H1 (cell line): Measurements from ENCODE around the gene SPAG16. TPM values are rescaled to one million over a fixed set of nuclear protein-coding genes. Genes with fewer than 3 reads are reported as not detected.

Experiments used
- CTCF ChIA-PET: fragments of 300-600 bp; sonication (Branson Sonifier 250); formaldehyde crosslinking; loops from one replicate; lab custom pipeline; 2021; ENCODE audit not compliant: partially characterized antibody; lab: Charles Lee
- POLR2A ChIA-PET: fragments of 300-600 bp; sonication (Branson Sonifier 250); formaldehyde crosslinking; loops from one replicate; lab custom pipeline; 2021; ENCODE audit warnings: inconsistent platforms; ENCODE audit not compliant: partially characterized antibody; lab: Charles Lee
- DNase-seq, 2 experiments: peaks; one replicate each; pipeline versions ENCODE4 v3.0.0 to v3.0.0-alpha.2; 2010 to 2022; ENCODE audit warnings: low spot score in 2 of 2, low read depth in 1 of 2, mixed read lengths in 1 of 2
- FAIRE-seq: peaks from 2 replicates; lab custom pipeline; 2011; peaks lifted over from hg19 to GRCh38; lab: Jason Lieb, UNC
- H2AFZ ChIP-seq: 2 replicates; pipeline ENCODE4 v1.8.1; 2012; ENCODE audit warnings: low read length, inconsistent platforms
- H2AK5ac ChIP-seq: 2 replicates; pipeline ENCODE4 v1.6.1; 2013; ENCODE audit warnings: low read depth, low read length
- H2BK120ac ChIP-seq: replicated peaks from 2 replicates; pipeline ENCODE3; 2013; ENCODE audit warnings: low read depth, low read length, inconsistent platforms
- H2BK12ac ChIP-seq: 2 replicates; pipeline ENCODE4 v1.6.1; 2013; ENCODE audit warnings: low read depth, low read length
- H2BK15ac ChIP-seq: 2 replicates; pipeline ENCODE4 v1.6.1; 2013; ENCODE audit warnings: low read length
- H2BK20ac ChIP-seq: 2 replicates; pipeline ENCODE4 v1.6.1; 2013; ENCODE audit warnings: low read length
- H2BK5ac ChIP-seq: 2 replicates; pipeline ENCODE4 v1.6.1; 2013; ENCODE audit warnings: low read depth, low read length
- H3K14ac ChIP-seq: 2 replicates; pipeline ENCODE4 v1.6.1; 2013; ENCODE audit warnings: inconsistent platforms; ENCODE audit not compliant: insufficient read length
- H3K18ac ChIP-seq: 2 replicates; pipeline ENCODE4 v1.6.1; 2013; ENCODE audit warnings: low read length; ENCODE audit errors: extremely low read depth
- H3K23ac ChIP-seq: 2 replicates; pipeline ENCODE4 v1.6.1; 2013; ENCODE audit warnings: inconsistent platforms; ENCODE audit not compliant: insufficient read length
- H3K23me2 ChIP-seq: 2 replicates; pipeline ENCODE4 v1.6.1; 2013; ENCODE audit warnings: low read depth, low read length
- H3K27ac ChIP-seq: 2 replicates; pipeline ENCODE4 v1.6.1; 2011; ENCODE audit warnings: low read depth, low read length, inconsistent platforms
- H3K27me3 ChIP-seq, 4 experiments: replicated peaks in 1 of 4; 1 replicate in 1 of 4; 2 replicates in 3 of 4; pipeline versions ENCODE4 v1.6.1 to v1.8.1; 2011 to 2013; ENCODE audit warnings: low read length in 3 of 4, mild to moderate bottlenecking in 3 of 4, inconsistent platforms in 2 of 4, mixed read lengths in 2 of 4, moderate library complexity in 1 of 4; ENCODE audit not compliant: control insufficient read depth in 3 of 4, insufficient read depth in 3 of 4; ENCODE audit errors: extremely low read depth in 1 of 4
- H3K36me3 ChIP-seq, 4 experiments: 2 replicates each; pipeline versions ENCODE4 v1.6.1 to v1.8.1; 2011 to 2013; ENCODE audit warnings: mild to moderate bottlenecking in 4 of 4, low read length in 3 of 4, moderate library complexity in 2 of 4, control low read depth in 1 of 4, inconsistent platforms in 1 of 4; ENCODE audit not compliant: insufficient read depth in 4 of 4, control insufficient read depth in 2 of 4
- H3K4ac ChIP-seq: replicated peaks from 2 replicates; pipeline ENCODE3; 2013; ENCODE audit warnings: low read length, low read depth, mixed read lengths, inconsistent platforms; ENCODE audit not compliant: insufficient read length
- H3K4me1 ChIP-seq, 4 experiments: replicated peaks in 1 of 4; 1 replicate in 1 of 4; 2 replicates in 3 of 4; pipeline versions ENCODE4 v1.6.1 to v1.8.1; 2011 to 2013; ENCODE audit warnings: low read length in 3 of 4, inconsistent platforms in 2 of 4, mixed read lengths in 1 of 4; ENCODE audit not compliant: insufficient read depth in 4 of 4, control insufficient read depth in 3 of 4
- H3K4me2 ChIP-seq, 2 experiments: 2 replicates each; pipeline versions ENCODE4 v1.6.1 to v1.8.1; 2011 to 2013; ENCODE audit warnings: low read depth in 2 of 2, low read length in 2 of 2, control low read depth in 1 of 2, inconsistent platforms in 1 of 2, mild to moderate bottlenecking in 1 of 2; ENCODE audit not compliant: insufficient read depth in 1 of 2
- H3K4me3 ChIP-seq, 4 experiments: fragments of 200-600, 300-600 bp in 1 of 4; sonication (generic), shearing (Covaris generic), sonication (Bioruptor Twin) in 1 of 4; 2 replicates each; pipeline versions ENCODE4 v1.5.1 to v1.8.1; 2011 to 2016; ENCODE audit warnings: low read length in 4 of 4, low read depth in 3 of 4, control low read depth in 2 of 4, inconsistent platforms in 2 of 4, mild to moderate bottlenecking in 2 of 4, mixed read lengths in 1 of 4, moderate library complexity in 1 of 4; ENCODE audit not compliant: insufficient read depth in 2 of 4; ENCODE audit errors: extremely low read depth in 1 of 4
- H3K56ac ChIP-seq: replicated peaks from 2 replicates; pipeline ENCODE3; 2013; ENCODE audit warnings: low read depth, mild to moderate bottlenecking, mixed read lengths, low read length, inconsistent platforms; ENCODE audit not compliant: insufficient read length
- H3K79me1 ChIP-seq: 2 replicates; pipeline ENCODE4 v1.6.1; 2013; ENCODE audit warnings: low read depth, low read length, control low read depth
- H3K79me2 ChIP-seq, 2 experiments: 2 replicates each; pipeline versions ENCODE4 v1.6.1 to v1.8.1; 2012 to 2013; ENCODE audit warnings: low read length in 2 of 2, mild to moderate bottlenecking in 2 of 2, inconsistent platforms in 1 of 2; ENCODE audit not compliant: insufficient read depth in 2 of 2, control insufficient read depth in 1 of 2
- H3K9ac ChIP-seq, 4 experiments: replicated peaks in 1 of 4; 1 replicate in 1 of 4; 2 replicates in 3 of 4; pipeline versions ENCODE4 v1.6.1 to v1.8.1; 2011 to 2013; ENCODE audit warnings: low read depth in 3 of 4, low read length in 3 of 4, control low read depth in 2 of 4, mild to moderate bottlenecking in 2 of 4, moderate library complexity in 2 of 4, inconsistent platforms in 1 of 4; ENCODE audit errors: extremely low read depth in 1 of 4
- H3K9me3 ChIP-seq, 2 experiments: 2 replicates each; pipeline versions ENCODE4 v1.6.1 to v1.8.1; 2012 to 2013; ENCODE audit warnings: mild to moderate bottlenecking in 2 of 2, moderate library complexity in 2 of 2, control low read depth in 1 of 2, inconsistent platforms in 1 of 2, low read depth in 1 of 2, low read length in 1 of 2, mixed read lengths in 1 of 2; ENCODE audit not compliant: insufficient read depth in 2 of 2
- H4K20me1 ChIP-seq, 2 experiments: replicated peaks in 1 of 2; 2 replicates each; pipeline versions ENCODE3 to v1.8.1; 2011 to 2013; ENCODE audit warnings: inconsistent platforms in 2 of 2, low read length in 2 of 2, mild to moderate bottlenecking in 1 of 2; ENCODE audit not compliant: insufficient read depth in 2 of 2, control insufficient read depth in 1 of 2
- H4K5ac ChIP-seq: 2 replicates; pipeline ENCODE4 v1.6.1; 2013; ENCODE audit warnings: low read length, low read depth, mixed read lengths, inconsistent platforms; ENCODE audit not compliant: insufficient read length
- H4K8ac ChIP-seq: 2 replicates; pipeline ENCODE4 v1.8.0; 2013; ENCODE audit warnings: mild to moderate bottlenecking, moderate library complexity, low read length, inconsistent platforms; ENCODE audit not compliant: insufficient read depth; ENCODE audit errors: extremely low read depth
- H4K91ac ChIP-seq: replicated peaks from 2 replicates; pipeline ENCODE3; 2013; ENCODE audit warnings: low read length, mixed read lengths, inconsistent platforms; ENCODE audit not compliant: insufficient read length
- ASH2L ChIP-seq: fragments of 200-600, 300-600 bp; sonication (generic); IDR thresholded peaks from one replicate; pipeline ENCODE4 v1.7.1; 2017; ENCODE audit warnings: low read length
- BCL11A ChIP-seq, 2 experiments: IDR thresholded peaks; one replicate each; pipeline ENCODE4 v1.6.1; 2011; ENCODE audit warnings: low read depth in 2 of 2, low read length in 2 of 2, mild to moderate bottlenecking in 2 of 2
- NANOG ChIP-seq: IDR thresholded peaks from 2 replicates; pipeline ENCODE4 v1.6.1; 2011; ENCODE audit warnings: low read length, low read depth, mild to moderate bottlenecking, inconsistent platforms; ENCODE audit not compliant: insufficient read depth, poor library complexity, severe bottlenecking
- NRF1 ChIP-seq: IDR thresholded peaks from 2 replicates; pipeline ENCODE4 v1.6.1; 2011; ENCODE audit warnings: mild to moderate bottlenecking, low read depth, low read length, improper control_type of control experiment
- RFX5 ChIP-seq: IDR thresholded peaks from 2 replicates; pipeline ENCODE4 v1.6.1; 2011; ENCODE audit warnings: low read depth, low read length, improper control_type of control experiment, borderline replicate concordance
- SIRT6 ChIP-seq: IDR thresholded peaks from one replicate; pipeline ENCODE4 v1.7.1; 2012; ENCODE audit warnings: low read length, inconsistent platforms
- SUZ12 ChIP-seq: fragments of 200-600 bp; sonication (generic); IDR thresholded peaks from 2 replicates; pipeline ENCODE4 v1.6.1; 2012; ENCODE audit warnings: mild to moderate bottlenecking, inconsistent platforms, low read length, moderate library complexity, mixed read lengths
- TAF7 ChIP-seq: optimal IDR thresholded peaks from 2 replicates; pipeline ENCODE3; 2011; ENCODE audit warnings: low read depth, mild to moderate bottlenecking, inconsistent platforms, low read length, moderate library complexity, borderline replicate concordance
- WGBS, 2 experiments: shearing (Covaris generic) in 1 of 2; methylation state at CpG; one replicate each; pipeline versions ENCODE4 v1.1.6 to v1.1.7; 2013 to 2015; ENCODE audit warnings: low lambda C conversion rate in 2 of 2, mixed read lengths in 2 of 2, inconsistent platforms in 1 of 2, low coverage in 1 of 2, missing lambda C conversion rate in 1 of 2; ENCODE audit not compliant: insufficient replicate concordance in 2 of 2, insufficient coverage in 1 of 2, insufficient read length in 1 of 2; ENCODE audit errors: extremely low coverage in 1 of 2, missing lambda C conversion rate in 1 of 2; 5-methylcytosine and 5-hydroxymethylcytosine counted together
- polyA plus RNA-seq, 7 experiments: library from polyadenylated mRNA; depleted of rRNA in 3 of 7; stranded (reverse) in 5 of 7; unstranded in 2 of 7; fragments of >200 nt in 5 of 7; fragments of 200-250 nt in 2 of 7; gene quantifications; 1 replicate in 5 of 7; 2 replicates in 1 of 7; 4 replicates in 1 of 7; pipeline versions ENCODE4 v1.2.1 to v1.2.3, GENCODE V29; 2011 to 2013; ENCODE audit warnings: missing spikeins in 2 of 7, mixed read lengths in 2 of 7
- total RNA-seq: library from RNA; stranded (reverse); fragmentation: NEBNext Ultra II Directional; extraction: Animal tissue kit (Norgen Biotek cat#: 25700); gene quantifications from 2 replicates; pipeline ENCODE4 v1.2.1, GENCODE V29; 2021

The SPAG16 gene
- total and polyA plus RNA-seq, 2 of the 8 experiments (the other 6 are each of a cell fraction or from before 2014, with no cell fraction given) = 6.0 to 14.9 TPM

- Histone ChIP-seq H3K4me2 (no peak overlapping the region), H4K91ac (no peak overlapping the region), H2BK15ac (no peak overlapping the region), H2BK5ac (no peak overlapping the region), H2BK20ac (no peak overlapping the region), H3K23ac (no peak overlapping the region), H2BK12ac (no peak overlapping the region), H3K79me1 (no peaks in the 10 kb centered on the region), H4K5ac (no peak overlapping the region), H3K56ac (no peak overlapping the region), H3K18ac (no peak overlapping the region)
- FAIRE-seq = no peak
- ChIA-PET POLR2A (no interaction called here), CTCF (no interaction called here)
- TF ChIP-seq NRF1 = no peak
- TF ChIP-seq BCL11A (IDR thresholded peaks at IDR 0.05; ENCODE audit: low read depth in 2 of 2, low read length in 2 of 2) = no peak
- TF ChIP-seq TAF7 = no peak
- TF ChIP-seq ASH2L = no peak
- no peak for TF ChIP-seq SIRT6
- TF ChIP-seq RFX5 = no peak
- no peak for TF ChIP-seq NANOG
- TF ChIP-seq SUZ12 = no peak
- TF ChIP-seq, all 59 proteins: peak for 0
- 86% methylated on average over 1 of the region's 1 CpG; no CpG with 5 or more reads in 1 of the 2 experiments for WGBS, 2 experiments
- no peak overlapping the region for H3K27ac ChIP-seq
- no peak overlapping the region for H4K8ac ChIP-seq
- H3K4ac ChIP-seq = no peak overlapping the region
- no peaks in the 10 kb centered on the region for H3K36me3 ChIP-seq
- H3K9me3 ChIP-seq = peaks cover 6 to 14% of the 10 kb centered on the region in 2 experiments; a peak in 2 of 4 replicates
- H3K9ac ChIP-seq = no peak overlapping the region
- no peak overlapping the region for H3K4me3 ChIP-seq
- H3K79me2 ChIP-seq = no peaks in the 10 kb centered on the region
- H4K20me1 ChIP-seq = no peaks in the 10 kb centered on the region
- no peak overlapping the region for H2AK5ac ChIP-seq
- no peaks in the 10 kb centered on the region for H3K23me2 ChIP-seq
- no peak overlapping the region for H2BK120ac ChIP-seq
- DNase-seq = no peak
- H2AFZ ChIP-seq = no peak overlapping the region
- no peak overlapping the region for H3K14ac ChIP-seq
- no peaks in the 10 kb centered on the region for H3K27me3 ChIP-seq
- H3K4me1 ChIP-seq = no peaks in the 10 kb centered on the region
These were observed 135.7 kb downstream of the SPAG16 start for GRCh38 chr2:213419980-213420379.
